WTC11 (cell line): ENCODE results near the gene TXNDC5. TPM values are rescaled to one million over a fixed set of nuclear protein-coding genes. Genes with fewer than 3 reads are reported as not detected.

Source experiments
- ATAC-seq: fragments of 200-7000 bp; cut with Tn5 transposase; 2 replicates; pipeline ENCODE4 v1.10.0; 2021; ENCODE audit warnings: mild to moderate bottlenecking, moderate library complexity
- CTCF ChIA-PET: fragments of 300-600 bp; sonication (Branson Sonifier 250); formaldehyde crosslinking; loops from one replicate; lab custom pipeline; 2021; ENCODE audit warnings: antibody characterized with exemption; lab: Charles Lee
- POLR2A ChIA-PET: fragments of 350-600 bp; sonication (Branson Sonifier 250); formaldehyde crosslinking; loops from one replicate; lab custom pipeline; 2021; ENCODE audit warnings: antibody characterized with exemption; lab: Charles Lee
- DNase-seq: peaks from one replicate; pipeline ENCODE4 v3.0.0; 2021; ENCODE audit warnings: low spot score
- H3K27ac Mint-ChIP-seq: 2 replicates; pipeline ENCODE4 v1.8.0; 2021; ENCODE audit warnings: mixed read lengths
- H3K27me3 Mint-ChIP-seq: 2 replicates; pipeline ENCODE4 v1.8.0; 2021; ENCODE audit warnings: low read depth, mild to moderate bottlenecking, moderate library complexity, mixed read lengths
- H3K36me3 Mint-ChIP-seq: 2 replicates; pipeline ENCODE4 v1.8.0; 2021; ENCODE audit warnings: mixed read lengths
- H3K4me1 Mint-ChIP-seq: 2 replicates; pipeline ENCODE4 v1.8.0; 2022; ENCODE audit warnings: mixed read lengths
- H3K4me3 Mint-ChIP-seq: 2 replicates; pipeline ENCODE4 v1.8.0; 2021; ENCODE audit warnings: mild to moderate bottlenecking, moderate library complexity, mixed read lengths
- H3K9me3 Mint-ChIP-seq: 2 replicates; pipeline ENCODE4 v1.8.0; 2021; ENCODE audit warnings: mixed read lengths
- CREB1 ChIP-seq: sonication (generic); formaldehyde crosslinking; IDR thresholded peaks from 2 replicates; pipeline ENCODE4 v1.8.0; 2023; ENCODE audit warnings: mild to moderate bottlenecking, missing genetic modification reagents
- ELF4 ChIP-seq: sonication (generic); formaldehyde crosslinking; IDR thresholded peaks from 2 replicates; pipeline ENCODE4 v1.8.1; 2022; ENCODE audit warnings: low read depth, mild to moderate bottlenecking, moderate library complexity, missing genetic modification reagents
- EMX1 ChIP-seq: fragments of 250-450 bp; sonication (Bioruptor Pico); IDR thresholded peaks from 2 replicates; pipeline ENCODE4 v1.8.0; 2021; ENCODE audit warnings: mild to moderate bottlenecking
- FOXJ3 ChIP-seq: sonication (generic); formaldehyde crosslinking; IDR thresholded peaks from 2 replicates; pipeline ENCODE4 v1.9.0; 2021; ENCODE audit warnings: missing genetic modification reagents, mild to moderate bottlenecking, borderline replicate concordance
- GRHL2 ChIP-seq: fragments of 250-450 bp; sonication (Bioruptor Pico); IDR thresholded peaks from 2 replicates; pipeline ENCODE4 v1.8.0; 2022; ENCODE audit warnings: mild to moderate bottlenecking, moderate library complexity; ENCODE audit not compliant: insufficient replicate concordance, severe bottlenecking
- NFATC4 ChIP-seq: fragments of 250-450 bp; sonication (Bioruptor Pico); IDR thresholded peaks from 2 replicates; pipeline ENCODE4 v1.9.0; 2021; ENCODE audit warnings: mild to moderate bottlenecking
- NR1H2 ChIP-seq: sonication (generic); formaldehyde crosslinking; IDR thresholded peaks from 2 replicates; pipeline ENCODE4 v1.9.0; 2021; ENCODE audit warnings: mild to moderate bottlenecking, moderate library complexity, missing genetic modification reagents
- NR3C1 ChIP-seq: sonication (generic); formaldehyde crosslinking; conservative IDR thresholded peaks from 2 replicates; pipeline ENCODE4 v1.8.1; 2023; ENCODE audit warnings: low read depth, mild to moderate bottlenecking, missing genetic modification reagents
- OVOL2 ChIP-seq: fragments of 250-450 bp; sonication (Bioruptor Pico); IDR thresholded peaks from 2 replicates; pipeline ENCODE4 v1.9.0; 2021; ENCODE audit warnings: mild to moderate bottlenecking, borderline replicate concordance
- PRRX2 ChIP-seq: fragments of 250-450 bp; sonication (Bioruptor Pico); IDR thresholded peaks from 2 replicates; pipeline ENCODE4 v1.8.0; 2021; ENCODE audit warnings: mild to moderate bottlenecking
- SMAD3 ChIP-seq: sonication (generic); formaldehyde crosslinking; IDR thresholded peaks from 2 replicates; pipeline ENCODE4 v1.8.0; 2022; ENCODE audit warnings: missing genetic modification reagents, mild to moderate bottlenecking, borderline replicate concordance
- SOX15 ChIP-seq: fragments of 250-450 bp; sonication (Bioruptor Pico); IDR thresholded peaks from 2 replicates; pipeline ENCODE4 v1.9.0; 2021; ENCODE audit warnings: mild to moderate bottlenecking
- ZBTB21 ChIP-seq: sonication (generic); formaldehyde crosslinking; IDR thresholded peaks from 2 replicates; pipeline ENCODE4 v1.8.1; 2023; ENCODE audit warnings: mild to moderate bottlenecking, missing genetic modification reagents, borderline replicate concordance
- ZNF121 ChIP-seq: sonication (generic); formaldehyde crosslinking; IDR thresholded peaks from 2 replicates; pipeline ENCODE4 v1.8.0; 2023; ENCODE audit warnings: missing genetic modification reagents
- ZNF317 ChIP-seq: sonication (generic); formaldehyde crosslinking; IDR thresholded peaks from 2 replicates; pipeline ENCODE4 v1.8.1; 2023; ENCODE audit warnings: low read depth, mild to moderate bottlenecking, moderate library complexity, missing genetic modification reagents, borderline replicate concordance
- ZNF671 ChIP-seq: fragments of 250-450 bp; sonication (Bioruptor Pico); IDR thresholded peaks from 2 replicates; pipeline ENCODE4 v1.8.0; 2021; ENCODE audit warnings: mild to moderate bottlenecking
- total RNA-seq: library from RNA; stranded (reverse); gene quantifications from 3 replicates; pipeline ENCODE4 v1.2.3, GENCODE V29; 2021
- TF ChIP-seq, protein P1 (sequence below): fragments of 250-450 bp; sonication (Bioruptor Pico); conservative IDR thresholded peaks from 2 replicates; pipeline ENCODE4 v1.9.0; 2021; ENCODE audit warnings: mild to moderate bottlenecking
- TF ChIP-seq, protein P2 (sequence below): sonication (generic); formaldehyde crosslinking; IDR thresholded peaks from 2 replicates; pipeline ENCODE4 v1.8.1; 2022; ENCODE audit warnings: low read depth, mild to moderate bottlenecking, moderate library complexity, missing genetic modification reagents, borderline replicate concordance
- TF ChIP-seq, protein P3 (sequence below): sonication (generic); formaldehyde crosslinking; IDR thresholded peaks from 2 replicates; pipeline ENCODE4 v1.8.0; 2022; ENCODE audit warnings: missing genetic modification reagents
- TF ChIP-seq, protein P4 (sequence below): sonication (generic); formaldehyde crosslinking; IDR thresholded peaks from 2 replicates; pipeline ENCODE4 v1.8.1; 2023; ENCODE audit warnings: mild to moderate bottlenecking, missing genetic modification reagents
- TF ChIP-seq, protein P5 (sequence below): fragments of 250-450 bp; sonication (Bioruptor Pico); IDR thresholded peaks from 2 replicates; pipeline ENCODE4 v1.9.0; 2021; ENCODE audit warnings: mild to moderate bottlenecking
- TF ChIP-seq, protein P6 (sequence below): fragments of 250-450 bp; sonication (Bioruptor Pico); IDR thresholded peaks from 2 replicates; pipeline ENCODE4 v1.9.0; 2021; ENCODE audit warnings: mild to moderate bottlenecking

The TXNDC5 gene
- total RNA-seq, 1 experiment from 2014 or later = 141 TPM

DNA sequence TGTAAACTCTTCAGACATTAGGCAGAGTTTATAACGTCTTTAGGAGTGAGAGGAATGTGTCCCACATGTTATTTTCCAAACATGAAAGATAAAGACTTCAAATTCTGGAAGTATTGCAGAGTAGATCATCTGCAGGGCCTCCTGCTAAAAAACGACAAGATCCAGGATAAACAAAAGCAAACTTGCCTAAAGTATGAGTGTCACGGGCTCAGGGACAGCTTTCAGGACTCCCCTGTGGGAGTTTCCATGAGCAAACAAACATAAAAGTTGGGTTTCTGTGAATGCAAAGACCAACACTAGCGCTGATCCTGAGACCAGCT is 76.9 kb downstream of the TXNDC5 start:
- Mint-ChIP-seq H3K4me3 (no peak overlapping the region), H3K4me1 (peaks cover 6% of the 10 kb centered on the region), H3K27ac (no peak overlapping the region), H3K27me3 (no peaks in the 10 kb centered on the region), H3K36me3 (no peaks in the 10 kb centered on the region; the same call in 1 of the 2 replicates), H3K9me3 (peaks cover 12% of the 10 kb centered on the region)
- POLR2A ChIA-PET = no interaction called here
- DNase-seq (no peak), ATAC-seq (no peak)
- TF ChIP-seq FOXJ3 (CRISPR knock-in tag) (no peak), OVOL2 (CRISPR knock-in tag) (no peak), PRRX2 (CRISPR knock-in tag) (no peak), CREB1 (no peak), ELF4 (CRISPR knock-in tag) (no peak), ZNF317 (CRISPR knock-in tag) (no peak), EMX1 (CRISPR knock-in tag) (no peak), SOX15 (no peak), GRHL2 (CRISPR knock-in tag) (no peak), SMAD3 (CRISPR knock-in tag) (no peak)
- TF ChIP-seq, protein P1, sequence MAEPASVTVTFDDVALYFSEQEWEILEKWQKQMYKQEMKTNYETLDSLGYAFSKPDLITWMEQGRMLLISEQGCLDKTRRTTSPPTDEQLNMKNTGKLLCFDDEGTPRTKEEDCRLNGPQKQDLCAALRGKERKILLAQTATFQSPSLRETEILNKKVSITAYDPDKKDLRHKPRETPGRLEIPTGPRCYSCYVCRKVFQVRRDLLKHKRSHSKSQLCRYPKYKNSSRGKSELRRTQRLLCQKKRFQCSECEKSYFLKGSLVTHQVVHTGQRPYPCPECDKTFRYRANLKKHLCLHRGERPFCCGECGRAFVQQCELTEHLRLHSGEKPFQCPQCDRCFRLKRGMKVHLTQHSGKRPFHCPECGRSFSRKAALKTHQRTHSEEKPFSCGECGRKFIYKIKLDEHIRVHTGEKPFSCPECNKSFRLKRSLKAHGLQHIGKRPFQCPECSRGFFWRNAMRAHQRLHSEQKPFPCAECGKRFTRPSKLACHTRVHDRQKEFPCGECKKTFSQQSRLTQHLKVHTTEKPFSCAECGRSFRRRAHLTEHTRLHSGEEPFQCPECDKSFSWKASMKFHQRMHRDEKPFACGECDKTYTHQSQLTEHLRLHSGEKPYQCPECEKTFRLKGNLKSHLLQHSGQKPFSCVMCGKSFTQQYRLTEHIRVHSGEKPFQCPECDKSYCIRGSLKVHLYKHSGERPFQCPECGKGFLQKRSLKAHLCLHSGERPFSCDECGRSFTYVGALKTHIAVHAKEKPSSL (CRISPR knock-in tag) = no peak
- TF ChIP-seq, protein P2, sequence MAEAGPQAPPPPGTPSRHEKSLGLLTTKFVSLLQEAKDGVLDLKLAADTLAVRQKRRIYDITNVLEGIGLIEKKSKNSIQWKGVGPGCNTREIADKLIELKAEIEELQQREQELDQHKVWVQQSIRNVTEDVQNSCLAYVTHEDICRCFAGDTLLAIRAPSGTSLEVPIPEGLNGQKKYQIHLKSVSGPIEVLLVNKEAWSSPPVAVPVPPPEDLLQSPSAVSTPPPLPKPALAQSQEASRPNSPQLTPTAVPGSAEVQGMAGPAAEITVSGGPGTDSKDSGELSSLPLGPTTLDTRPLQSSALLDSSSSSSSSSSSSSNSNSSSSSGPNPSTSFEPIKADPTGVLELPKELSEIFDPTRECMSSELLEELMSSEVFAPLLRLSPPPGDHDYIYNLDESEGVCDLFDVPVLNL (CRISPR knock-in tag) = no peak
- TF ChIP-seq, protein P3, sequence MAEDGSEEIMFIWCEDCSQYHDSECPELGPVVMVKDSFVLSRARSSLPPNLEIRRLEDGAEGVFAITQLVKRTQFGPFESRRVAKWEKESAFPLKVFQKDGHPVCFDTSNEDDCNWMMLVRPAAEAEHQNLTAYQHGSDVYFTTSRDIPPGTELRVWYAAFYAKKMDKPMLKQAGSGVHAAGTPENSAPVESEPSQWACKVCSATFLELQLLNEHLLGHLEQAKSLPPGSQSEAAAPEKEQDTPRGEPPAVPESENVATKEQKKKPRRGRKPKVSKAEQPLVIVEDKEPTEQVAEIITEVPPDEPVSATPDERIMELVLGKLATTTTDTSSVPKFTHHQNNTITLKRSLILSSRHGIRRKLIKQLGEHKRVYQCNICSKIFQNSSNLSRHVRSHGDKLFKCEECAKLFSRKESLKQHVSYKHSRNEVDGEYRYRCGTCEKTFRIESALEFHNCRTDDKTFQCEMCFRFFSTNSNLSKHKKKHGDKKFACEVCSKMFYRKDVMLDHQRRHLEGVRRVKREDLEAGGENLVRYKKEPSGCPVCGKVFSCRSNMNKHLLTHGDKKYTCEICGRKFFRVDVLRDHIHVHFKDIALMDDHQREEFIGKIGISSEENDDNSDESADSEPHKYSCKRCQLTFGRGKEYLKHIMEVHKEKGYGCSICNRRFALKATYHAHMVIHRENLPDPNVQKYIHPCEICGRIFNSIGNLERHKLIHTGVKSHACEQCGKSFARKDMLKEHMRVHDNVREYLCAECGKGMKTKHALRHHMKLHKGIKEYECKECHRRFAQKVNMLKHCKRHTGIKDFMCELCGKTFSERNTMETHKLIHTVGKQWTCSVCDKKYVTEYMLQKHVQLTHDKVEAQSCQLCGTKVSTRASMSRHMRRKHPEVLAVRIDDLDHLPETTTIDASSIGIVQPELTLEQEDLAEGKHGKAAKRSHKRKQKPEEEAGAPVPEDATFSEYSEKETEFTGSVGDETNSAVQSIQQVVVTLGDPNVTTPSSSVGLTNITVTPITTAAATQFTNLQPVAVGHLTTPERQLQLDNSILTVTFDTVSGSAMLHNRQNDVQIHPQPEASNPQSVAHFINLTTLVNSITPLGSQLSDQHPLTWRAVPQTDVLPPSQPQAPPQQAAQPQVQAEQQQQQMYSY (CRISPR knock-in tag) = no peak
- TF ChIP-seq, protein P4, sequence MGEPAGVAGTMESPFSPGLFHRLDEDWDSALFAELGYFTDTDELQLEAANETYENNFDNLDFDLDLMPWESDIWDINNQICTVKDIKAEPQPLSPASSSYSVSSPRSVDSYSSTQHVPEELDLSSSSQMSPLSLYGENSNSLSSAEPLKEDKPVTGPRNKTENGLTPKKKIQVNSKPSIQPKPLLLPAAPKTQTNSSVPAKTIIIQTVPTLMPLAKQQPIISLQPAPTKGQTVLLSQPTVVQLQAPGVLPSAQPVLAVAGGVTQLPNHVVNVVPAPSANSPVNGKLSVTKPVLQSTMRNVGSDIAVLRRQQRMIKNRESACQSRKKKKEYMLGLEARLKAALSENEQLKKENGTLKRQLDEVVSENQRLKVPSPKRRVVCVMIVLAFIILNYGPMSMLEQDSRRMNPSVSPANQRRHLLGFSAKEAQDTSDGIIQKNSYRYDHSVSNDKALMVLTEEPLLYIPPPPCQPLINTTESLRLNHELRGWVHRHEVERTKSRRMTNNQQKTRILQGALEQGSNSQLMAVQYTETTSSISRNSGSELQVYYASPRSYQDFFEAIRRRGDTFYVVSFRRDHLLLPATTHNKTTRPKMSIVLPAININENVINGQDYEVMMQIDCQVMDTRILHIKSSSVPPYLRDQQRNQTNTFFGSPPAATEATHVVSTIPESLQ (CRISPR knock-in tag) = no peak
- TF ChIP-seq, protein P5, sequence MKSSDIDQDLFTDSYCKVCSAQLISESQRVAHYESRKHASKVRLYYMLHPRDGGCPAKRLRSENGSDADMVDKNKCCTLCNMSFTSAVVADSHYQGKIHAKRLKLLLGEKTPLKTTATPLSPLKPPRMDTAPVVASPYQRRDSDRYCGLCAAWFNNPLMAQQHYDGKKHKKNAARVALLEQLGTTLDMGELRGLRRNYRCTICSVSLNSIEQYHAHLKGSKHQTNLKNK (CRISPR knock-in tag) = no peak
- CTCF ChIA-PET = no interaction called here

DNA sequence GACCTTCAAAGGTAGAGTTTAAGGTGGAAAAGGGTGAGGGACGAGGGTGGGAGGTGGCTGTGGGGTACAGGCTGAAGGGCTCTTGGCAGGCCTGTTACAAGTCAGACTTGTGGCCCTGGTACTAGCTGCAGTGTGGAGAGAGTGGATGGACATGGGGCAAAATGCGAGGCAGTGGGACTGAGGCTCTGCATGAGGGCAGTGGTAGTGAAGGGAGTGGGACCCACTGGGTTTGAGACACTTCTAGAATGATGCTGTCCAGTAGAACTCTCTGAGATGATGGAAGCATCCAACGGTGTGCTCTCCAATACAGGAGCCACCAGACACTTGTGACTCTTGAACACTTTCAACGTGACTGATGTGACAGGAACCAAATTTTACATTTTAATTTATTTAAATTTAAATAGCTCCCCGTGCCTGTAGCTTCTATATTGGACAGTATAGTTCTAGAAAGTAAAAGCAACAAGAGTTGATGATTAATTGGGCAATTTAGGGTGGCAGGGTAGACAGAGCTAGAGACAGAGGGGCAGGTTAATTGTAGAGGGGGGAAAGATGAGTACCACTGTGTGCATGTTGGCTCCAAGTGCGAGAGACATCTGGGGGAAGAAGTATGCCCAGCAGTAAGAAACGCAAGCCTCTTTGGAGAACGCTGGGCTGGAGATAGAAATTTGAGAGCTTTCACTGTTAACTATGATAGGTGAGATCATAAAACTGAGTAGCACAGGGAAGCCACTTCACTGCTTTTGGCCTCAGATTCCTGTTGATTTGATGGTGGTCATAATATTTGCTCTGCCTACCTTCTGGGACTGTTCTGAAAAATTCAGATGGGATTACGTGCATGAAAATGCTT is 77.5 kb downstream of the TXNDC5 start:
- peaks cover 9% of the 10 kb centered on the region for H3K4me1 Mint-ChIP-seq
- no peak for ATAC-seq
- ChIA-PET CTCF (no interaction called here), POLR2A (no interaction called here)
- no peaks in the 10 kb centered on the region for H3K27me3 Mint-ChIP-seq
- no peak for DNase-seq
- no peak overlapping the region for H3K27ac Mint-ChIP-seq
- no peak overlapping the region for H3K4me3 Mint-ChIP-seq
- H3K9me3 Mint-ChIP-seq = peaks cover 12% of the 10 kb centered on the region
- no peaks in the 10 kb centered on the region; the same call in 1 of the 2 replicates for H3K36me3 Mint-ChIP-seq
- no peak for TF ChIP-seq ZNF121 (CRISPR knock-in tag)
- TF ChIP-seq EMX1 (CRISPR knock-in tag) = no peak
- TF ChIP-seq, protein P6, sequence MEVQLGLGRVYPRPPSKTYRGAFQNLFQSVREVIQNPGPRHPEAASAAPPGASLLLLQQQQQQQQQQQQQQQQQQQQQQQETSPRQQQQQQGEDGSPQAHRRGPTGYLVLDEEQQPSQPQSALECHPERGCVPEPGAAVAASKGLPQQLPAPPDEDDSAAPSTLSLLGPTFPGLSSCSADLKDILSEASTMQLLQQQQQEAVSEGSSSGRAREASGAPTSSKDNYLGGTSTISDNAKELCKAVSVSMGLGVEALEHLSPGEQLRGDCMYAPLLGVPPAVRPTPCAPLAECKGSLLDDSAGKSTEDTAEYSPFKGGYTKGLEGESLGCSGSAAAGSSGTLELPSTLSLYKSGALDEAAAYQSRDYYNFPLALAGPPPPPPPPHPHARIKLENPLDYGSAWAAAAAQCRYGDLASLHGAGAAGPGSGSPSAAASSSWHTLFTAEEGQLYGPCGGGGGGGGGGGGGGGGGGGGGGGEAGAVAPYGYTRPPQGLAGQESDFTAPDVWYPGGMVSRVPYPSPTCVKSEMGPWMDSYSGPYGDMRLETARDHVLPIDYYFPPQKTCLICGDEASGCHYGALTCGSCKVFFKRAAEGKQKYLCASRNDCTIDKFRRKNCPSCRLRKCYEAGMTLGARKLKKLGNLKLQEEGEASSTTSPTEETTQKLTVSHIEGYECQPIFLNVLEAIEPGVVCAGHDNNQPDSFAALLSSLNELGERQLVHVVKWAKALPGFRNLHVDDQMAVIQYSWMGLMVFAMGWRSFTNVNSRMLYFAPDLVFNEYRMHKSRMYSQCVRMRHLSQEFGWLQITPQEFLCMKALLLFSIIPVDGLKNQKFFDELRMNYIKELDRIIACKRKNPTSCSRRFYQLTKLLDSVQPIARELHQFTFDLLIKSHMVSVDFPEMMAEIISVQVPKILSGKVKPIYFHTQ (CRISPR knock-in tag) = no peak
- no peak for TF ChIP-seq ZBTB21 (CRISPR knock-in tag)
- TF ChIP-seq NFATC4 (CRISPR knock-in tag) = no peak
- TF ChIP-seq NR1H2 (CRISPR knock-in tag) = no peak
- TF ChIP-seq NR3C1 (CRISPR knock-in tag) = no peak
- TF ChIP-seq ZNF671 = no peak
